HG03521 (cell line): Measurements from ENCODE around the gene MUC6.

Experiments used
- ATAC-seq: cut with Tn5 transposase; IDR thresholded peaks from one replicate; pipeline ENCODE4 v1.9.1; 2021; ENCODE audit warnings: mild to moderate bottlenecking, moderate library complexity; ENCODE audit not compliant: unreplicated experiment

Gene MUC6, protein sequence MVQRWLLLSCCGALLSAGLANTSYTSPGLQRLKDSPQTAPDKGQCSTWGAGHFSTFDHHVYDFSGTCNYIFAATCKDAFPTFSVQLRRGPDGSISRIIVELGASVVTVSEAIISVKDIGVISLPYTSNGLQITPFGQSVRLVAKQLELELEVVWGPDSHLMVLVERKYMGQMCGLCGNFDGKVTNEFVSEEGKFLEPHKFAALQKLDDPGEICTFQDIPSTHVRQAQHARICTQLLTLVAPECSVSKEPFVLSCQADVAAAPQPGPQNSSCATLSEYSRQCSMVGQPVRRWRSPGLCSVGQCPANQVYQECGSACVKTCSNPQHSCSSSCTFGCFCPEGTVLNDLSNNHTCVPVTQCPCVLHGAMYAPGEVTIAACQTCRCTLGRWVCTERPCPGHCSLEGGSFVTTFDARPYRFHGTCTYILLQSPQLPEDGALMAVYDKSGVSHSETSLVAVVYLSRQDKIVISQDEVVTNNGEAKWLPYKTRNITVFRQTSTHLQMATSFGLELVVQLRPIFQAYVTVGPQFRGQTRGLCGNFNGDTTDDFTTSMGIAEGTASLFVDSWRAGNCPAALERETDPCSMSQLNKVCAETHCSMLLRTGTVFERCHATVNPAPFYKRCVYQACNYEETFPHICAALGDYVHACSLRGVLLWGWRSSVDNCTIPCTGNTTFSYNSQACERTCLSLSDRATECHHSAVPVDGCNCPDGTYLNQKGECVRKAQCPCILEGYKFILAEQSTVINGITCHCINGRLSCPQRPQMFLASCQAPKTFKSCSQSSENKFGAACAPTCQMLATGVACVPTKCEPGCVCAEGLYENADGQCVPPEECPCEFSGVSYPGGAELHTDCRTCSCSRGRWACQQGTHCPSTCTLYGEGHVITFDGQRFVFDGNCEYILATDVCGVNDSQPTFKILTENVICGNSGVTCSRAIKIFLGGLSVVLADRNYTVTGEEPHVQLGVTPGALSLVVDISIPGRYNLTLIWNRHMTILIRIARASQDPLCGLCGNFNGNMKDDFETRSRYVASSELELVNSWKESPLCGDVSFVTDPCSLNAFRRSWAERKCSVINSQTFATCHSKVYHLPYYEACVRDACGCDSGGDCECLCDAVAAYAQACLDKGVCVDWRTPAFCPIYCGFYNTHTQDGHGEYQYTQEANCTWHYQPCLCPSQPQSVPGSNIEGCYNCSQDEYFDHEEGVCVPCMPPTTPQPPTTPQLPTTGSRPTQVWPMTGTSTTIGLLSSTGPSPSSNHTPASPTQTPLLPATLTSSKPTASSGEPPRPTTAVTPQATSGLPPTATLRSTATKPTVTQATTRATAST (N-terminal part only)

GRCh38 chr11:1036303-1036923 is at the start of gene MUC6:
TSS of gene MUC6 (minus strand) at chr11:1036718. CDS start at chr11:1036655, 63 bp downstream.
- ATAC-seq: no peak

- ATAC-seq: no peak
Measured at GRCh38 chr11:1085440-1086170, 49.1 kb upstream of the MUC6 start.

GRCh38 chr11:1084561-1085439 is 48.3 kb upstream of the MUC6 start:
- no peak for ATAC-seq

DNA sequence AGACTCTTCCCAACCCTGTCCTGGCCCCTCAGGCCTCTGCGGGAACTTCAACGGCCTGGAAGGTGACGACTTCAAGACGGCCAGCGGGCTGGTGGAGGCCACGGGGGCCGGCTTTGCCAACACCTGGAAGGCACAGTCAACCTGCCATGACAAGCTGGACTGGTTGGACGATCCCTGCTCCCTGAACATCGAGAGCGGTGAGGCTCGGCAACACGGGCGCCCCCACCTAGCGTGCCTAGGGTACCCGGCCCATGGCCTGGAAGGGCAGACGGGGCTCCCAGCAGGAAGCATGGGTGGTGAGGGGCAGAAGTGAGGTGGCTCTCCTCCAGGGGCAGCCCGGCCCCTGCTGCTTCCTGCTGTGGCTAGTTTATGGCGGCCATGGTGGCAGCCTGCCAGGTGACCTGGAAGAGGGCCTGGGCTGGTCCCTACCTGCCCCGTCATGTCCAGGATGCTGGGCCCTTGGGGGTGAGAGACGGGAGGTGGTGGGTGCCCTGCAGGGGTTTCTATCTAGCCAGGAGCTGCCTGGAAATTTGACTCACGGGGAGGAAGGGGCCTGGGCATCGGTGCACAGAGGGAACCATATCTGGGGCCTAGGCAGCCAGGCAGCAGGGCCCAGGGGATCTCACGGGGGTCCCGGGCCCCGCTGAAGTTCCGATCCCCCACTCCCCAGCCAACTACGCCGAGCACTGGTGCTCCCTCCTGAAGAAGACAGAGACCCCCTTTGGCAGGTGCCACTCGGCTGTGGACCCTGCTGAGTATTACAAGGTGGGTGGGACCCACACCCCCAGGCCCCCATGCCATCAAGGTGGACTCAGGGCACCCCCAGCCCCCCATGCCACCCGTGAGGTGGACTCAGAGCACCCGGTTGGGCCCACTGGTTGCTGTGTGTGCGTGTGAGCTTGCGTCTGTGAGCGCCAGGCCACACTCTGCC is 47.4 kb upstream of the MUC6 start:
- no peak for ATAC-seq

DNA sequence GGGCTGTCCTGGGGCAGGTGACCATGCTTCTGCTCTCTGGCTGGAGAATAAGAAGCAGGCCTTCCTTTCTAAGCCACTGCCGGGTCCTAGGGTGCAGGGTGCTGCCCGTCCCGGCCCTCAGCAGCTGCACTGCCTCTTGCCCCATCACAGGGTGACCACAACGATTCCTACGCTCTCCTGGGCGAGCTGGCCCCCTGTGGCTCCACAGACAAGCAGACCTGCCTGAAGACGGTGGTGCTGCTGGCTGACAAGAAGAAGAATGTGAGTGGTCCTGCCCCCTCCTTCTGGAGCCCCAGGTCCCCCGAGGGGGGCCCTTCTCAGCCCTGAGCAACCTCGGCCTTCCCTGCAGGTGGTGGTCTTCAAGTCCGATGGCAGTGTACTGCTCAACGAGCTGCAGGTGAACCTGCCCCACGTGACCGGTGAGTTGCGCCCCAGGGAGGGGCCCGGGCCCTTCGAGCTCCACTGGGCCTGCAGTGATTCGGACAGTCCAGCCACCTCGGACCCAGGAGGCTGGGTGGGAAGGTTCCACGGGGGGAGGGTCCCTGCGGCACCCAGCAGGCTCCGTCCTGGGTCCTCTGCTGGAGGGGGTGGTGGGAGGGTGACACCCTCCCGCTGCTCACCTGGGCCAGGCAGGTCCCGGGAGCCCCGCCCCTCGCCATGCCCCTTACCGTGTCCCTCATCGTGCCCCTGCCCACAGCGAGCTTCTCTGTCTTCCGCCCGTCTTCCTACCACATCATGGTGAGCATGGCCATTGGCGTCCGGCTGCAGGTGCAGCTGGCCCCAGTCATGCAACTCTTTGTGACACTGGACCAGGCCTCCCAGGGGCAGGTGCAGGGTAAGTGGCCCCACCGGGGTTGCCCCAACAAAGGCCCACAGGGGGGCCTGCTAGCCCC is 46.5 kb upstream of the MUC6 start:
- ATAC-seq: no peak

GRCh38 chr11:1082346-1082727 is 45.8 kb upstream of the MUC6 start:
- ATAC-seq: no peak

- no peak for ATAC-seq
Measured at GRCh38 chr11:1081601-1082311, 45.2 kb upstream of the MUC6 start.

DNA sequence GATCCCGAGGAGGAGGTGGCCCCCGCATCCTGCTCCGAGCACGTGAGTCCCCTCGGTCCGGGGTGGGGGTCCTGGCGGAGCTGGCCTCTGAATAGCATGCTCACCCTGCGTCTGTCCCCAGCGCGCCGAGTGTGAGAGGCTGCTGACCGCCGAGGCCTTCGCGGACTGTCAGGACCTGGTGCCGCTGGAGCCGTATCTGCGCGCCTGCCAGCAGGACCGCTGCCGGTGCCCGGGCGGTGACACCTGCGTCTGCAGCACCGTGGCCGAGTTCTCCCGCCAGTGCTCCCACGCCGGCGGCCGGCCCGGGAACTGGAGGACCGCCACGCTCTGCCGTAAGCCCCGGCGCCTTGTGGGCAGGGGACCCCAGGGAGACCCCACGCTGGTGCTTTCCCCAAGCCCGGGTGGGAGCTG is 41.7 kb upstream of the MUC6 start:
- ATAC-seq: no peak

DNA sequence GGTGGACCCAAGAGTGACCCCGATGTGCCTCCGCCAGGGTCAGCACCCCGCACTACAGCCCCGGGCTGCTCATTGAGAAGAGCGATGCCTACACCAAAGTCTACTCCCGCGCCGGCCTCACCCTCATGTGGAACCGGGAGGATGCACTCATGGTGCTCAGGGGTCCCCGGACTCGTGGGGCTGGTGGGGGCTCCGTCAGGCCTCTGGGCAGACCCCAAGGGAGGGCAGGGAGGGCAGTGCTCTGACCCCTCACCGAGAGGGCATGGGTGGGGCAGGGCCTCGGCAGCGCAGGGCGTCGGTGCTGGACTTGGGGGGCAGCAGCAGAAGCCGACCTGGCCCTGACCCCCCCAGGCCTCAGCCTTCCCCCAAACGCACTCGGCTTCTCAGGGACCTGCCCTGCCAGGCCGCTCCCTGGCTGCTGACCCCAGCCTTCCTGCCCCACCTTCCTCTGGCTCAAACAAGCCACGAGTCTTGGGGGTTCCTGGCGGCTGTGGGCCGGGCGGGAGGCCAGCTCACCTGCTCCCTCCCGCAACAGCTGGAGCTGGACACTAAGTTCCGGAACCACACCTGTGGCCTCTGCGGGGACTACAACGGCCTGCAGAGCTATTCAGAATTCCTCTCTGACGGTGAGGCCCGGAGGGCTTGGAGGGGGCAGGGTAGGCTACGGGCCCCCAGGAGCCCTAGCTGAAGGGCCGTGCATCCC is 41.0 kb upstream of the MUC6 start:
- ATAC-seq: no peak

DNA sequence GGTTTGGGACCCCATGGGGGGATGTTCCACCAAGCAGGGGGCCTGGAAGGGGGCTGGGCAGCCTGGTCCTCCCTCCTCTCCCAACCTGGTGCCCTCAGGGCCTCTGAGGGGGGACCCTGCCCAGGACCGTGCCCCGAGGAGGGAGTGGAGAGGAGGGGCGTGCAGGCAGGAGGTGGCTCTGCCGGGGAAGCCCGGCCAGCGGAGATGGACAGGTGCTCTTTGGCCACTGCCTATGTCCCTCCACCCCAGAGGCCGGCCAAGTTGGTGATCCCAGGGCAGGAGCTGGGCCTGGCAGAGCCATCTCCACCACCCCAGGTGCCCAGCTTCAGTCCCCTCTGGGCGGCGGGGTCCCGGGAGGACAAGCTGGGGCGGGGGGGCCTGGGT is 40.5 kb upstream of the MUC6 start:
- no peak for ATAC-seq

DNA sequence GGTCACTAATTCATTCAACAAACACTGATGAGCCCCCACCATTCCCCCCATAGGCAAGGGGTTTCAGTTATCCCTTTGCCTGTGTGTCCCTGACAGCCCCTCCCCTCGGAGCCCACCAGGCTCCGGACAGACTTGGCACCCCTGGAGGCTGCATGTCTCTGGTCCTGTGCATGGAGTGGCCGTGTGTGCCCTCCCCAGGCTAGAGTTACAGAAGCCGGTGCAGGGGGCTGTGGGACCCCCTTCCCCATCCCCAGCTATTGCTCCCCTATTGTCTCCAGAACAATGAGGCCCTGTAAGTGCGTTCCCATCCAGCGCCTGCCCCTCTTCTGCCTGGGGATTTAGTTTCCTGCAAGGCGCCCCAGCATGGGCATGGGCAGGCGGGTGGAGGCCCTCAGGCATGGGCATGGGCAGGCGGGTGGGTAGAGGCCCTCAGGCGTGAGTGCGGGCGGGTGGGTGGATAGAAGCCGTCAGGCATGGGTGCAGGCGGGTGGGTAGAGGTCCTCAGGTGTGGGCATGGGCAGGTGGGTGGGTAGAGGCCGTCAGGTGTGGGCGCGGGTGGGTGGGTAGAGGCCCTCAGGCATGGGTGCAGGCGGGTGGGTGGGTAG is 39.6 kb upstream of the MUC6 start:
- ATAC-seq: no peak

DNA sequence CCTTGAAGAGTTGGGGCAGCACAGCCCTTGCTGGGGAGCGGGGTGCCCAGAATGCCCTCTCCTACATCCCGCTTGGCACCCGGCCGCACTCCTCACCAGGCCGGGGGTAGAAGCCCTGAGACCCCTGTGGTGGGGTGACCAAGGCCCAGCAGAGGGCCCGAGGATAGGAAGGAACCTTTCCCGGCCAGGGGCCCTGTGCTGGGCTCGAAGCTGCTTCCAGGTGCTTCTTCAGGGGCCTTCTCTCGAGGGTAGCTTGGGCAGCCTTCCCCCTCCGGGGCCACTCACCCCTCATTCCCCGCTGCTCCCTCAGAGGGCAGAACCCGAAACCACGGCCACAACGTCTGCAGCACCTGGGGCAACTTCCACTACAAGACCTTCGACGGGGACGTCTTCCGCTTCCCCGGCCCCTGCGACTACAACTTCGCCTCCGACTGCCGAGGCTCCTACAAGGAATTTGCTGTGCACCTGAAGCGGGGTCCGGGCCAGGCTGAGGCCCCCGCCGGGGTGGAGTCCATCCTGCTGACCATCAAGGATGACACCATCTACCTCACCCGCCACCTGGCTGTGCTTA is 38.9 kb upstream of the MUC6 start:
- ATAC-seq: no peak

- no peak for ATAC-seq
Measured at GRCh38 chr11:1074244-1075221, 38.0 kb upstream of the MUC6 start, which contains the start of gene MUC2. TSS of gene MUC2 (plus strand) at chr11:1074874.

- no peak for ATAC-seq
Measured at GRCh38 chr11:1073851-1074243, 37.3 kb upstream of the MUC6 start.
